GM19240 (cell line): ENCODE results near the gene PLCB1.
"Not testable (repeated sequence)": the region's sequence is repeated elsewhere in the genome, so short reads cannot be mapped to it uniquely, and the experiment has no call there.

Experiments used
- DNase-seq: peaks from one replicate; pipeline ENCODE4 v3.0.0; 2011; ENCODE audit warnings: low spot score; ENCODE audit not compliant: insufficient read length

PLCB1 gene

GRCh38 chr20:8131598-8132483 is at the start of gene PLCB1:
Gene PLCB1, plus strand, starts transcription at chr20:8132266. Its CDS starts 386 bp downstream, at chr20:8132652.
- DNase-seq, result peak; percentile 57

- no peak for DNase-seq
These were observed 49.1 kb upstream of the PLCB1 start for GRCh38 chr20:8082989-8083388.

- DNase-seq, result no peak
These were observed 42.4 kb upstream of the PLCB1 start for GRCh38 chr20:8089668-8090067.

- no peak for DNase-seq
These were observed 37.6 kb upstream of the PLCB1 start for GRCh38 chr20:8094415-8094818.

GRCh38 chr20:8094850-8095249 is 37.2 kb upstream of the PLCB1 start:
- DNase-seq, result no peak

- DNase-seq, result no peak
These were observed 36.2 kb upstream of the PLCB1 start for GRCh38 chr20:8095648-8096572.

- no peak for DNase-seq
These were observed 34.8 kb upstream of the PLCB1 start for GRCh38 chr20:8097307-8097706.

- no peak for DNase-seq
These were observed 27.8 kb upstream of the PLCB1 start for GRCh38 chr20:8104252-8104651.

- not testable (repeated sequence) for DNase-seq
These were observed 17.5 kb upstream of the PLCB1 start for GRCh38 chr20:8114612-8115011.

GRCh38 chr20:8115436-8115835 is 16.6 kb upstream of the PLCB1 start:
- DNase-seq, result no peak

- no peak for DNase-seq
These were observed 15.8 kb upstream of the PLCB1 start for GRCh38 chr20:8116067-8116811.

GRCh38 chr20:8117636-8118035 is 14.4 kb upstream of the PLCB1 start:
- no peak for DNase-seq

- no peak for DNase-seq
These were observed 14.0 kb upstream of the PLCB1 start for GRCh38 chr20:8118039-8118438.

- DNase-seq, result no peak
These were observed 13.3 kb upstream of the PLCB1 start for GRCh38 chr20:8118760-8119159.

GRCh38 chr20:8121666-8122065 is 10.4 kb upstream of the PLCB1 start:
- DNase-seq, result no peak

GRCh38 chr20:8124639-8125038 is 7.4 kb upstream of the PLCB1 start:
- DNase-seq, result no peak

- no peak for DNase-seq
These were observed 5.9 kb upstream of the PLCB1 start for GRCh38 chr20:8126181-8126580.

- DNase-seq, result no peak
These were observed 5.2 kb upstream of the PLCB1 start for GRCh38 chr20:8126841-8127378.

- DNase-seq, result peak; percentile 2
These were observed 4.4 kb upstream of the PLCB1 start for GRCh38 chr20:8127553-8128255.

- no peak for DNase-seq
These were observed 3.6 kb upstream of the PLCB1 start for GRCh38 chr20:8128291-8129060.
